GM19467 (cell line): ENCODE data around the gene GRAMD1A.
"Not testable (repeated sequence)": the region's sequence is repeated elsewhere in the genome, so short reads cannot be mapped to it uniquely, and the experiment has no call there.

Source experiments
- ATAC-seq: cut with Tn5 transposase; IDR thresholded peaks from one replicate; pipeline ENCODE4 v1.9.1; 2021; ENCODE audit warnings: mild to moderate bottlenecking, moderate library complexity; ENCODE audit not compliant: unreplicated experiment

The GRAMD1A gene

GRCh38 chr19:35018379-35018778 is 18.3 kb downstream of the GRAMD1A start:
- no peak for ATAC-seq

GRCh38 chr19:35019144-35019543 is 19.0 kb downstream of the GRAMD1A start:
- ATAC-seq, result no peak

DNA sequence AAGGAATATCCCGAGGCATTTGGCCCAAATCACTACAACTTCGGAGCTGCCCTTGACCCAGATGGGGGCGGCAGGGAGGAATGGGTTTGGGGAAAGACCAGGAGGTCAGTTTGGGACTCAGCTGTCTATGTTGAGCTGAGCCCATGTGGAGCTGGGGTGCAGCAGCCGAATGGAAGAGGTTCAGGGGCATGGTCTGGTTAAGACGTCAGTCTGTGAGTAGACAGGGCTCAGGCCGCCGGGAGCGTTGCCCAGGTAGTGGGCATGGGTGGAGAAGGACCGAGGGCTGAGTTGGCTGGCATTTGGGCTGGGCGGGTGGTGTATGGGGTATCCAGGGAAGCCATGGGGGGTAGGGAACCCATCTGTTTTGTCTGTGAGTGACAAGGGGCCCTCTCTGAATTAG is 20.9 kb downstream of the GRAMD1A start:
- no peak for ATAC-seq

DNA sequence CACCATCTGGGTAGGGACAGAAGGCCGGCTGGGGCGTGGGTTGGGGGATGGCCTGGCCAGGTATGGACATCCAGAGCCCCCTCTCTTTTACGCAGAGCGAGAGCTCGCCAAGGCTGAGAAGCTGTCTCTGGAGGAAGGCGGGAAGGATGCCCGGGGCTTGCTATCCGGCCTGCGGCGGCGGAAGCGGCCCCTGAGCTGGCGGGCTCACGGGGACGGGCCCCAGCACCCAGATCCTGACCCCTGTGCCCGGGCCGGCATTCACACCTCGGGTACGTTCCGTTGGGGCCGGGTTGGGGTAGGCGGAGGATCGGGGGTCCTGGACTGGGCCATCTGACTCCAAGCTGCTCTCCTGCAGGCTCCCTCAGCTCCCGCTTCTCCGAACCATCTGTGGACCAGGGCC is 21.5 kb downstream of the GRAMD1A start:
- no peak for ATAC-seq

- ATAC-seq, result no peak
These were observed 22.3 kb downstream of the GRAMD1A start for GRCh38 chr19:35022460-35022859.

- no peak for ATAC-seq
These were observed 23.3 kb downstream of the GRAMD1A start for GRCh38 chr19:35023428-35023827.

GRCh38 chr19:35024095-35024494 is 24.0 kb downstream of the GRAMD1A start:
- ATAC-seq, result no peak

DNA sequence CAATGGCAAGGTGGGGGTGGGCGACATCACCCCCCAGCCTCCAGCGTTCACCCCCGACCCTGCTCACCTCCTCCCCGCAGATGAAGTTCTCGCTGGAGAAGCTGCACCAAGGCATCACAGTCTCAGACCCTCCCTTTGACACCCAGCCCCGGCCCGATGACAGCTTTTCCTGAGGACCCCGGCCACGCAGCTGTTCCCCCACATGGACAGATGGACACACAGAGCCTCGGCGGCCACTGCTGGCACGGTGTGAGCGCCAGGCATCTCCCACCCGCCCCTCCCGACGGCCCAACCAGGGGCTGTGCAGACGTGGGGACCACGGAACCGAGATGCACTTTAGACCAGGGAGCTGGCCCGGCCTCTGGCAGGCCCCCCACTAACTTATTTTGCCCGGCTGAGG is 25.8 kb downstream of the GRAMD1A start:
- no peak for ATAC-seq

GRCh38 chr19:35026418-35026817 is 26.3 kb downstream of the GRAMD1A start:
- no peak for ATAC-seq

GRCh38 chr19:35027009-35027408 is 26.9 kb downstream of the GRAMD1A start:
- ATAC-seq, result no peak

DNA sequence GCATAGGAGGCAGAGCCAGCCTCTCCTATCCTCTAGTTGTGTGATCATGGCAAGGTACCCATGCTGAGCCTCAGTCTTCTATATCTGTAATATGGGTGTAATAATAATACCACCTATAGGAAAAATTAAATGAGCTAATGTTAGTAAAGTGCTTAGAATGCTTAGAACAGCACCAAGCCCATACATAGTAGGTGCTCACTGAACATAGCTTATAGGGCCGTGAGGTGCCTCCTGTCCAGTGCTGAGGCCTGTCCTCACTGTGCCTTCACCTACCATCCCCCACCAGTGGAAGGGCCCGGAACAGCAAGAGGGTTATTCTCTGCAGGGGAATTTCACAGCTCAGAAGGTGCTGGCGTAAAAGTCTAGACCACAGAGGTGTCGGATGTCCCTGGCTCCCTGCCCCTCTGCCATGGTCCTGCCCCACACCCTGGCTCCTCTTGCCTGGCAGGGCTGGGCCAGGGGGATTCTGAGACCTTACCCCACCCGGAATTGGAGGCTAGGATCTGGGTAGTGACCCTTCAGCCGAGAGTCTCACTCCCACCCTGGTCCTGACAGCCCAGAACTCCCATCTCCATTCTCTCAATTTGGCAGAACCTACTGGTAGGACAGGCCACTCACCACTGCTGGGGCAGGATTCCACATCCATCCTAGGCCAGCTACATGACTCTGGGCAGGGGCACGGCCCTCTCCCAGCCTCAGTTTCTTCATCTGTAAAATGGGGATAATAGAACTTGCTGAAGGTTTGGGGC is 27.9 kb downstream of the GRAMD1A start:
- ATAC-seq, result no peak

GRCh38 chr19:35028600-35028885 is 28.4 kb downstream of the GRAMD1A start:
- ATAC-seq, result not testable (repeated sequence)

GRCh38 chr19:35029275-35029736 is 29.2 kb downstream of the GRAMD1A start:
- ATAC-seq, result not testable (repeated sequence)

DNA sequence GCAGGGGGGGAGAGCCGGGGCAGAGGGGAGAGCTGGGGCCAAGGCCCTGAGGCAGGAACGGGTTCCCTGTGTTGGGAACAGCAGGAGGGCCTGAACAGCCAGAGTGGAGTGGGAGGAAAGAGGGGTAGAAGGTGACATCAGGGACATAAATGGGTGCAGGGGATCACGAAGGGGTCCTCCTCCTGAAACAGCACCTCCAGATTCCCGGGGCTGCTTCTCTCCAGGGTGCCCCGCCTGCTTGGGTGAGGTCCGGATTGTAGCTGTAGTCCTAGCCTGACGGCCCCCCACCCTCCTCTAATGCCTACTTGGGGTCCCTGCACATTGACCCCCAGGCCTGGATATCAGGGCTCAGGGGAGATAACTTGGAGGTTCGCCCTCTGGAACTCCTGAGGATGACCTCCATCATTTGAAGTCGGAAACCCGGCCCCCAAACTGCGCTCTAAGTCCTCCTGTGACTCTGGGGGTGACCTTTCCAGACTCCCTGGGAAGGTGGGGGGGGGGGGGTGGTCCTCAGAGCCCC is 29.7 kb downstream of the GRAMD1A start:
- ATAC-seq, result no peak

GRCh38 chr19:35030257-35031071 is 30.3 kb downstream of the GRAMD1A start, which contains the start of gene SCN1B:
Gene SCN1B, plus strand, starts transcription at chr19:35030470. Its CDS starts 351 bp downstream, at chr19:35030821.
- no peak for ATAC-seq

DNA sequence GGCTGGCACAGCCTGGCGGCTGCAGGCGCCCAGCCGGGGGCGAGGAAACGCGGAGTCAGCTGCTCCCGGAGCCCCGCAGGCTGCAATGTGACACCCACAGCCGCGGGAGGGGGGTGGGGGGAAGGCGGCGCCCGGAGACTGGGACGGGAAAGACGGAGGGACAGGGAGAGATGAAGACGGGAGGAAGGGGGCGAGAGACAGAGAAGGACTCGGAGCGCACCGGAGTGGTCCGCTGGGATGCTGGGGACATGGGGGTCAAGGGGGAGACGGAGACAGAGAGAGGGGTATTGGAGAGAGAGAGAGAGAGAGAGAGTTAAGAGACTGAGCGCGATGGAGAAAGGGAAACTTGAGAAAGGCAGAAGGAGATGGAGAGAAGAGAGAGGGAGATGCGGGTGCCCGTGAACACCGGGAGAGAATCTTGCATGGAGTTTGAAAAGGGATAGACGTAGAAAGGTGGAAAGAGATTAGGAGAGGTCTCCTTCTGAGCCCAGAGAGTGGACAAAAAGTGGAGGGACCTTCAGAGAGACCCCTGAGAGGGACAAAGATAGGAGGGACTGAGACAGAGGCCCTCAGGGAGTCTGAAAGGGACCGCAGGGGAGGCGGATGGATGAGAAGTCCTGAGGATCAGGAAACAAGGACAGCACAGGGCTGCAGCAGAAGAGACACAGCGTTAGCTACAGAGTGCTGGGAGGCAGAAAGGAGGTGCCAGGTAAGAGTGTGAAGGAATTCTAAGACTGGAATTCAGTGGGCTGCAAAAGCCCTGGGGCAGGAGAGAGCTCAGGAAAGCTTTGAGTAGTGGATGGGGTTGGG is 31.2 kb downstream of the GRAMD1A start:
- ATAC-seq, result no peak

DNA sequence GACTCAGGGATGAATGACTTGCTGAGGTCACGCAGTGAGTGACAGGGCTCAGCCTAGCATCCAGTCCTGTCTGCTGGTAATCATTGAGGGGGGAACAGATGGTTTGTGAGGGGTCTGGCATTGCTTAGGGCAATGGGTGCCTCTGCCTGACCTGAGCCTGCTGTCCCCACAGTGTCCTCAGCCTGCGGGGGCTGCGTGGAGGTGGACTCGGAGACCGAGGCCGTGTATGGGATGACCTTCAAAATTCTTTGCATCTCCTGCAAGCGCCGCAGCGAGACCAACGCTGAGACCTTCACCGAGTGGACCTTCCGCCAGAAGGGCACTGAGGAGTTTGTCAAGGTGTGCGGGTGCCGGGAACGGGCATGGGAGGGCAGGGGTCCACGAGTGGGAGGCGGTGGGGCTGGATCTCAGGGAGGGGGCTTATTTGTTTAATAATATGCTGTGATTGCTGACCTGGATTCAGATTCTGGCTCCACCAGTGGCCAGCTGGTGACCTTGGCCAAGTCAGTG is 32.3 kb downstream of the GRAMD1A start:
- ATAC-seq, result no peak

GRCh38 chr19:35033067-35034004 is 33.2 kb downstream of the GRAMD1A start:
- no peak for ATAC-seq

- ATAC-seq, result no peak
These were observed 33.9 kb downstream of the GRAMD1A start for GRCh38 chr19:35034005-35034502.
